H9 (cell line): Measurements from ENCODE around the gene SWT1. TPM values are rescaled to one million over a fixed set of nuclear protein-coding genes. Genes with fewer than 3 reads are reported as not detected.

Experiments
- DNase-seq: peaks from one replicate; pipeline ENCODE4 v3.0.0-alpha.2; 2017
- H2AFZ ChIP-seq: one replicate; pipeline ENCODE4 v1.6.1; 2013; ENCODE audit warnings: mild to moderate bottlenecking, low read length, control low read depth, moderate library complexity
- H2AK5ac ChIP-seq: 2 replicates; pipeline ENCODE4 v1.6.1; 2013; ENCODE audit warnings: low read length, control low read depth, mixed read lengths; ENCODE audit not compliant: insufficient read length
- H2BK120ac ChIP-seq: one replicate; pipeline ENCODE4 v1.6.1; 2013; ENCODE audit warnings: low read depth, mild to moderate bottlenecking, low read length, control low read depth, inconsistent platforms; ENCODE audit not compliant: poor library complexity, severe bottlenecking
- H2BK12ac ChIP-seq: 2 replicates; pipeline ENCODE4 v1.6.1; 2013; ENCODE audit warnings: low read length, control low read depth, mixed read lengths, low read depth; ENCODE audit not compliant: insufficient read length
- H2BK15ac ChIP-seq: 2 replicates; pipeline ENCODE4 v1.6.1; 2013; ENCODE audit warnings: low read depth, low read length, control low read depth
- H2BK20ac ChIP-seq: one replicate; pipeline ENCODE4 v1.6.1; 2013; ENCODE audit warnings: low read depth, mild to moderate bottlenecking, low read length, control low read depth, inconsistent platforms; ENCODE audit not compliant: poor library complexity, severe bottlenecking
- H2BK5ac ChIP-seq: 2 replicates; pipeline ENCODE4 v1.6.1; 2013; ENCODE audit warnings: low read length, control low read depth, mixed read lengths; ENCODE audit not compliant: insufficient read length
- H3K14ac ChIP-seq: 2 replicates; pipeline ENCODE4 v1.6.1; 2013; ENCODE audit warnings: low read length, control low read depth; ENCODE audit not compliant: insufficient read depth
- H3K18ac ChIP-seq: 2 replicates; pipeline ENCODE4 v1.6.1; 2013; ENCODE audit warnings: low read depth, mild to moderate bottlenecking, mixed read lengths, low read length, control low read depth; ENCODE audit not compliant: insufficient read length
- H3K23ac ChIP-seq: 2 replicates; pipeline ENCODE4 v1.6.1; 2013; ENCODE audit warnings: low read length, control low read depth, mixed read lengths, low read depth; ENCODE audit not compliant: insufficient read length
- H3K23me2 ChIP-seq: 2 replicates; pipeline ENCODE4 v1.6.1; 2013; ENCODE audit warnings: low read depth, mild to moderate bottlenecking, mixed read lengths, low read length, control low read depth; ENCODE audit not compliant: insufficient read length, poor library complexity, severe bottlenecking
- H3K27ac ChIP-seq: 2 replicates; pipeline ENCODE4 v1.5.1; 2013; ENCODE audit warnings: low read length, control low read depth, mixed read lengths, low read depth; ENCODE audit not compliant: insufficient read length
- H3K27me3 ChIP-seq: 2 replicates; pipeline ENCODE4 v1.6.1; 2013; ENCODE audit warnings: low read length, control low read depth, inconsistent platforms; ENCODE audit not compliant: insufficient read depth
- H3K4ac ChIP-seq: 2 replicates; pipeline ENCODE4 v1.6.1; 2013; ENCODE audit warnings: low read depth, mild to moderate bottlenecking, control low read depth, inconsistent platforms, low read length, moderate library complexity
- H3K4me1 ChIP-seq: 2 replicates; pipeline ENCODE4 v1.6.1; 2013; ENCODE audit warnings: low read length, control low read depth, inconsistent platforms; ENCODE audit not compliant: insufficient read depth
- H3K4me2 ChIP-seq: 2 replicates; pipeline ENCODE4 v1.6.1; 2013; ENCODE audit warnings: low read length, control low read depth, mixed read lengths; ENCODE audit not compliant: insufficient read length, insufficient read depth
- H3K56ac ChIP-seq: 2 replicates; pipeline ENCODE4 v1.6.1; 2013; ENCODE audit warnings: low read depth, mild to moderate bottlenecking, mixed read lengths, low read length, control low read depth; ENCODE audit not compliant: insufficient read length
- H3K79me1 ChIP-seq: 2 replicates; pipeline ENCODE4 v1.6.1; 2013; ENCODE audit warnings: low read depth, mild to moderate bottlenecking, moderate library complexity, low read length, control low read depth, inconsistent platforms; ENCODE audit not compliant: insufficient read depth, poor library complexity, severe bottlenecking
- H3K79me2 ChIP-seq: 2 replicates; pipeline ENCODE4 v1.6.1; 2013; ENCODE audit warnings: low read length, control low read depth, inconsistent platforms; ENCODE audit not compliant: insufficient read depth
- H3K9ac ChIP-seq: 2 replicates; pipeline ENCODE4 v1.6.1; 2013; ENCODE audit warnings: low read length, control low read depth, mixed read lengths; ENCODE audit not compliant: insufficient read length; ENCODE audit errors: extremely low read depth
- H3K9me3 ChIP-seq: one replicate; pipeline ENCODE4 v1.6.1; 2013; ENCODE audit warnings: low read depth, low read length, inconsistent platforms; ENCODE audit not compliant: control insufficient read depth
- H3T11ph ChIP-seq: one replicate; pipeline ENCODE4 v1.6.1; 2013; ENCODE audit warnings: mild to moderate bottlenecking, low read length, control low read depth, inconsistent platforms
- H4K20me1 ChIP-seq: one replicate; pipeline ENCODE4 v1.6.1; 2013; ENCODE audit not compliant: control insufficient read depth, insufficient read length, insufficient read depth
- H4K5ac ChIP-seq: 2 replicates; pipeline ENCODE4 v1.6.1; 2013; ENCODE audit warnings: low read depth, mild to moderate bottlenecking, mixed read lengths, low read length, control low read depth; ENCODE audit not compliant: insufficient read length
- H4K8ac ChIP-seq: replicated peaks from 2 replicates; pipeline ENCODE4 v1.6.1; 2013; ENCODE audit warnings: low read length, control low read depth, mixed read lengths, low read depth; ENCODE audit not compliant: insufficient read length
- H4K91ac ChIP-seq: 2 replicates; pipeline ENCODE4 v1.6.1; 2013; ENCODE audit warnings: low read depth, mild to moderate bottlenecking, moderate library complexity, mixed read lengths, low read length, control low read depth; ENCODE audit not compliant: insufficient read length
- H3K27ac Mint-ChIP-seq, 3 experiments: 2 replicates in 2 of 3; 3 replicates in 1 of 3; pipeline ENCODE4 v1.8.0; 2020 to 2021; ENCODE audit warnings: mixed read lengths in 3 of 3, mild to moderate bottlenecking in 1 of 3, moderate library complexity in 1 of 3
- H3K27me3 Mint-ChIP-seq: 2 replicates; pipeline ENCODE4 v1.8.0; 2021; ENCODE audit warnings: low read depth, mild to moderate bottlenecking, moderate library complexity, mixed read lengths
- H3K36me3 Mint-ChIP-seq, 3 experiments: 2 replicates in 2 of 3; 3 replicates in 1 of 3; pipeline ENCODE4 v1.8.0; 2020 to 2021; ENCODE audit warnings: low read depth in 3 of 3, mixed read lengths in 3 of 3; ENCODE audit not compliant: insufficient read depth in 1 of 3
- H3K4me1 Mint-ChIP-seq, 2 experiments: 2 replicates each; pipeline ENCODE4 v1.8.0; 2020; ENCODE audit warnings: mixed read lengths in 2 of 2
- H3K4me3 Mint-ChIP-seq, 2 experiments: 2 replicates in 1 of 2; 3 replicates in 1 of 2; pipeline ENCODE4 v1.8.0; 2020 to 2021; ENCODE audit warnings: mild to moderate bottlenecking in 2 of 2, mixed read lengths in 2 of 2, moderate library complexity in 1 of 2
- H3K9me3 Mint-ChIP-seq, 2 experiments: 2 replicates in 1 of 2; 3 replicates in 1 of 2; pipeline ENCODE4 v1.8.0; 2020; ENCODE audit warnings: mild to moderate bottlenecking in 2 of 2, mixed read lengths in 2 of 2, moderate library complexity in 1 of 2
- CTCF ChIP-seq: fragments of 200-600 bp; sonication (generic); conservative IDR thresholded peaks from 3 replicates; pipeline ENCODE4 v1.8.0; 2021; ENCODE audit warnings: antibody characterized with exemption, mild to moderate bottlenecking
- WGBS: extraction: QIAGEN DNeasy Blood & Tissue Kit; methylation state at CpG from one replicate; pipeline ENCODE4 v1.1.7; 2013; ENCODE audit warnings: missing lambda C conversion rate, low lambda C conversion rate, mixed read lengths; ENCODE audit not compliant: insufficient read length; ENCODE audit errors: extremely low coverage; 5-methylcytosine and 5-hydroxymethylcytosine counted together
- total RNA-seq: library from RNA; stranded (reverse); gene quantifications from 2 replicates; pipeline ENCODE4 v1.2.1, GENCODE V29; 2021

Gene SWT1
- total RNA-seq, 1 experiment from 2014 or later = 5.2 TPM

DNA sequence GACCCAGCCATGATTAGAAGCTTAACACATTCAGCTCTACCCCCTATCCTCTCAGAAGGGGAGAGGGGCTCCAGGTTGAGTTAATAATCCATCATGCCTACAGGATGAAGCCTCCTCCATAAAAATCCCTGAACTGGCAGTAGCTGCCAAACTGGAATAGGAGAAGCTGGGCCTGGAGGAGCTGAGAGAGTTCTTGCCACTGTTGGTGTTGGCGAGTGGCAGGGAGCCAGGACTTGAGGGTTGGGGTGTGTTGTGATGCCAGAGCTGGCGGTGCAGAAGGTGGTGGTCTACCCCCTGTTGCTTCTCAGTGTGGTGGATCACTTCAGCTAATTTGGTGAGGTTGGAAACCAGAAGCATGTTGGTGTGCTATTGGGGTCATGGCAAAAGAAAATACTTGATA, 123.6 kb downstream of the SWT1 start:
- H2AK5ac ChIP-seq = no peak overlapping the region
- no peaks in the 10 kb centered on the region for H3K4me1 Mint-ChIP-seq
- no peaks in the 10 kb centered on the region for H3K27me3 ChIP-seq

More for the DNA sequence above, 123.6 kb downstream of the SWT1 start:
- H4K91ac ChIP-seq = no peak overlapping the region
- H4K5ac ChIP-seq = no peak overlapping the region
- no peaks in the 10 kb centered on the region for H3K79me1 ChIP-seq
- no peaks in the 10 kb centered on the region for H3K27me3 Mint-ChIP-seq
- no peak overlapping the region for H3T11ph ChIP-seq
- H3K4me3 Mint-ChIP-seq = no peak overlapping the region
- H2BK12ac ChIP-seq = no peak overlapping the region
- H2AFZ ChIP-seq = no peak overlapping the region
- no peak overlapping the region for H3K9ac ChIP-seq
- no peak overlapping the region for H2BK20ac ChIP-seq
- no peak overlapping the region for H3K4me2 ChIP-seq
- no peaks in the 10 kb centered on the region for H3K9me3 Mint-ChIP-seq
- H3K27ac ChIP-seq = no peak overlapping the region
- H3K4me1 ChIP-seq = no peaks in the 10 kb centered on the region
- H3K36me3 Mint-ChIP-seq = peaks cover 0 to 2% (median 1%) of the 10 kb centered on the region in 3 experiments; a peak in 2 of 7 replicates
- H2BK15ac ChIP-seq = no peak overlapping the region
- no peak overlapping the region for H2BK5ac ChIP-seq
- WGBS = no CpG with 5 or more reads among the region's 2 CpGs
- no peak overlapping the region for H4K8ac ChIP-seq
- H3K23ac ChIP-seq = no peak overlapping the region
- no peak overlapping the region; the same call in 1 of the 2 replicates for H3K14ac ChIP-seq
- H3K79me2 ChIP-seq = no peaks in the 10 kb centered on the region
- no peak overlapping the region for H3K18ac ChIP-seq
- no peak overlapping the region for H3K4ac ChIP-seq
- no peaks in the 10 kb centered on the region for H3K9me3 ChIP-seq
- H3K23me2 ChIP-seq = no peaks in the 10 kb centered on the region
- H2BK120ac ChIP-seq = no peak overlapping the region
- no peaks in the 10 kb centered on the region for H4K20me1 ChIP-seq
- H3K56ac ChIP-seq = no peak overlapping the region
- no peak for TF ChIP-seq CTCF
- no peak overlapping the region for H3K27ac Mint-ChIP-seq
- DNase-seq = no peak
